Activated CD8-positive, alpha-beta T cell treated with anti-CD3 and anti-CD28 coated beads, Interleukin-2, amount 10 ng/mL, durations not matched to agents 7 days and 5 days (primary cell): ENCODE data around the gene CALCR. TPM values are rescaled to one million over a fixed set of nuclear protein-coding genes. Genes with fewer than 3 reads are reported as not detected.
"Not testable (repeated sequence)": the region's sequence is repeated elsewhere in the genome, so short reads cannot be mapped to it uniquely, and the experiment has no call there.

Experiments
- ATAC-seq: fragments of 150-1000 bp; cut with Tn5 transposase; one replicate; pipeline ENCODE4 v1.10.0; 2021; ENCODE audit warnings: moderate library complexity
- CTCF ChIA-PET: fragments of 350-600 bp; sonication (Branson Sonifier 250); formaldehyde crosslinking; loops from one replicate; lab custom pipeline; 2021; ENCODE audit warnings: antibody characterized with exemption; lab: Charles Lee
- POLR2A ChIA-PET: fragments of 350-600 bp; sonication (Branson Sonifier 250); formaldehyde crosslinking; loops from one replicate; lab custom pipeline; 2021; ENCODE audit warnings: antibody characterized with exemption; lab: Charles Lee
- DNase-seq: peaks from one replicate; pipeline ENCODE4 v3.0.0-alpha.2; 2020
- H3K27ac Mint-ChIP-seq: one replicate; pipeline ENCODE4 v1.8.0; 2021; ENCODE audit warnings: mild to moderate bottlenecking, mixed read lengths
- H3K27me3 Mint-ChIP-seq: one replicate; pipeline ENCODE4 v1.8.0; 2021; ENCODE audit warnings: low read depth, mixed read lengths
- H3K36me3 Mint-ChIP-seq: one replicate; pipeline ENCODE4 v1.8.0; 2021; ENCODE audit warnings: low read depth, mixed read lengths
- H3K4me1 Mint-ChIP-seq: one replicate; pipeline ENCODE4 v1.8.0; 2021; ENCODE audit warnings: low read depth, mixed read lengths
- H3K4me3 Mint-ChIP-seq: one replicate; pipeline ENCODE4 v1.8.0; 2021; ENCODE audit warnings: mild to moderate bottlenecking, mixed read lengths
- H3K9me3 Mint-ChIP-seq: one replicate; pipeline ENCODE4 v1.8.0; 2022; ENCODE audit warnings: mixed read lengths; ENCODE audit not compliant: insufficient read depth
- total RNA-seq, 2 experiments: library from RNA; stranded (reverse); gene quantifications; one replicate each; pipeline ENCODE4 v1.2.3, GENCODE V29; 2021

Gene CALCR
- total RNA-seq: not detected

DNA sequence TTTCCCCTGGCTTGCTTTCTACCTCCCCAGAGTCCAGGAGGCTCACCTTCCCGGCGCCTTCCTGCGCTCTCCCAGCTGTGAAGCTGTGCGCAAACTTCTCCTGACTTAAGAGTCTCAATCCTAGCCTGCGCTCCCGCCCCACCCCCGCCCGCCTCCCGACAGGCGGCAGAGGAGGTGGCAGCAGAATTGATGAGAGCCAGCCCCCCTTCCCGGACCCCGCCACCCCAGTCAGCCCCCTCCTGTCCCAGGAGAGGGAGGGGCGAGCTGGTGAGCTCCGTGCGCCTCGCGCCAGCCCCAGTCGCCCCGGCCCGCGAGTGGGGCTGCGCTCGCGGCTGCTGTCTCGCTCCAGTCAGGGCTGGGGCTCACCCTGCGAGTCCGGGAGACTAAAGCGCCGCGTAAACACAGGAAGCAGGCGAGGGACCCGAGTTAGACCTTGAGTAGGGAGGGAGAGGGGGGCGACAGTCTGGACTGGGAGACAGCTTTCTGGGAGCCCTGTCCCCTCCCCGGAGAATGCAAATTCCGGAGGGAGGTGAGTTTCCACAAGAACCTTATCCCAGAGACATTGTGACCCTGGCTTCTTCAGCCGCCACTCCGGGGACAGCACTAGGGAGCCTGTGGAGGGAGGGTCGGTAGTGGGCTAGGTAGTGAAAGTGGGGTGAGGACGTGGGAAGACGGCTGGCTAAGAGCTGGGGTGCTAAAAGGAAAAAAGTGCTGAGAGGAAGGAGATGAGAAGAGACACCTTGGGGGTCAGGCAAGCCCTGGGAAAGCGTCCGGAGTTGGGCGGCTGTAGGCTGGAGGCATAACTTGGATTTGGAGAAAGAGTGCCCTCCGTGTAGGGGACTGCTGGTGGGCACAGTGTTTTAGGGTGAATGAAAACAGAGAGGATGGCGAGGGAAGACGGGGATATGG is at the start of gene CALCR:
Gene CALCR, minus strand, starts transcription at position 79 of the 909 bp plus-strand sequence. CDS start 87,743 bp downstream, outside the sequence.
- Mint-ChIP-seq H3K27ac (no peak within 1 kb of the TSS), H3K4me3 (no peak within 1 kb of the TSS), H3K36me3 (no peaks in the 10 kb centered on the region), H3K9me3 (no peaks in the 10 kb centered on the region), H3K27me3 (peaks cover 41% of the 10 kb centered on the region), H3K4me1 (no peaks in the 10 kb centered on the region)
- ChIA-PET CTCF (no interaction called here), POLR2A (no interaction called here)
- ATAC-seq: no peak
- DNase-seq: no peak

DNA sequence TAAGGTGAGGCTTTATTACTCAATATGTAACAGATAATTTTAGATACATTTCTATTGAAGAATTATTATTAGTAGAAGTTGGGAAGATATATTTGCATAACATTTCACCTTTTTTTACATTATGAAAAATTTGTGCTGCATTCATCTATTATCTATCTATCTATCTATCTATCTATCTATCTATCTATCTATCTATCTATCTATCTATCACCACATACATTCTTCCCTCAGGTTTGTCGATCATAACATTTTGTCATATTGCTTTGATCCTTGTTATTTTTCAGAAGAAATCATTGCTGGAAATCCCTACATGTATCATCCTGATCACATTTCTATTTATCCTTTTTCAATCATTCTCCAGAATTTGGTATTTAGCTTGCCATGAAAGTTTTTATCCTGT is 49.3 kb upstream of the CALCR start:
- ATAC-seq (no peak), DNase-seq (no peak)
- CTCF ChIA-PET: no interaction called here
- POLR2A ChIA-PET: no interaction called here
- no peaks in the 10 kb centered on the region for H3K27me3 Mint-ChIP-seq
- H3K9me3 Mint-ChIP-seq: no peaks in the 10 kb centered on the region
- no peaks in the 10 kb centered on the region for H3K36me3 Mint-ChIP-seq
- no peak overlapping the region for H3K27ac Mint-ChIP-seq
- no peaks in the 10 kb centered on the region for H3K4me1 Mint-ChIP-seq
- H3K4me3 Mint-ChIP-seq: no peak overlapping the region

GRCh38 chr7:93622036-93623033 is 47.8 kb upstream of the CALCR start:
- ChIA-PET CTCF (interaction anchor here (0.7 kb wide), 1 partner anchor 10 kb away, joined by 3 read pairs; no protein-coding TSS in a partner anchor), POLR2A (no interaction called here)
- Mint-ChIP-seq H3K36me3 (no peaks in the 10 kb centered on the region), H3K4me3 (no peak overlapping the region), H3K27me3 (no peaks in the 10 kb centered on the region), H3K4me1 (no peaks in the 10 kb centered on the region), H3K27ac (no peak overlapping the region), H3K9me3 (no peaks in the 10 kb centered on the region)
- no peak for ATAC-seq
- DNase-seq: no peak

DNA sequence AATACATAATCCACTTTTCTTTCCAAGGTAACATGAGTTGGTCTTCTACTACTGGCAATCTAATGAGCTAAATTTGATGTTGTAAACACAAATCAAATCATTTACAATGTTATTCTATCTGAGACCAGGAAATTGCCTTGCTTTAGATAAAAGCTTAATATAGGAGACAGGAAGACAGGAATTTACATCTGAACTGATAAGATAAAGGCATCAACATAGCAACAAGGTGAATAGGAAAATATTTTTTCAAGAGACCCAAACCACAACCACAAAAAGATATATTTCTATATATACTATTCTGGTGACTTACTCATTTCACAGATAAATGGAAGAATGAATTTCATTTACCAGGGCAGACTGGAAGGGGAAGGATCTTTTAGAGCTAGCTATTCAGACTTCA is 46.3 kb upstream of the CALCR start:
- Mint-ChIP-seq H3K36me3 (no peaks in the 10 kb centered on the region), H3K9me3 (no peaks in the 10 kb centered on the region), H3K4me3 (no peak overlapping the region), H3K27ac (no peak overlapping the region), H3K4me1 (no peaks in the 10 kb centered on the region), H3K27me3 (no peaks in the 10 kb centered on the region)
- CTCF ChIA-PET: no interaction called here
- DNase-seq (no peak), ATAC-seq (no peak)
- POLR2A ChIA-PET: no interaction called here

- no peaks in the 10 kb centered on the region for H3K9me3 Mint-ChIP-seq
- no peak overlapping the region for H3K27ac Mint-ChIP-seq
- ChIA-PET CTCF (no interaction called here), POLR2A (no interaction called here)
- DNase-seq (no peak), ATAC-seq (no peak)
- H3K36me3 Mint-ChIP-seq: no peaks in the 10 kb centered on the region
- no peak overlapping the region for H3K4me3 Mint-ChIP-seq
- no peaks in the 10 kb centered on the region for H3K4me1 Mint-ChIP-seq
- no peaks in the 10 kb centered on the region for H3K27me3 Mint-ChIP-seq
Measured at GRCh38 chr7:93620057-93620456, 45.5 kb upstream of the CALCR start.

DNA sequence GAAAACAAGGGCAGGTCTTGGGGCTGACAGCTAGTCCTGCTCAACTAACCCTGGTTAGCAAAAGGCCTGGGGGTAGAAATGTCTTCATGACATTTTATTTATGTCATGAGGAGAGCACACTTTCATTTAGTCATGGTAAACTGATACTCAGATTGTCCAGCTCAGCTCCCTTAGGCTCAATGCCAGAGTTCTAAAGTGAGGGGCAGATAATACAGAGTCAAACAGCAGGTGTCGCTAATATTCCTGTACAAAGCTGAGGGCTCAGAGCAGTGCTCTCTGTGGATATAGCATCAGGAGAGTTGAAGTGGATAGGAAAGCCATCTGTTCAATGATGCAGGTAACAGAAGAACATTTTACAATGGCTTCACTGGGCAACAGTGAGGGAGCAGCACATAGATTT is 26.8 kb upstream of the CALCR start:
- ChIA-PET CTCF (no interaction called here), POLR2A (no interaction called here)
- no peaks in the 10 kb centered on the region for H3K9me3 Mint-ChIP-seq
- no peaks in the 10 kb centered on the region for H3K4me1 Mint-ChIP-seq
- no peaks in the 10 kb centered on the region for H3K36me3 Mint-ChIP-seq
- H3K27ac Mint-ChIP-seq: no peak overlapping the region
- no peak for ATAC-seq
- no peak overlapping the region for H3K4me3 Mint-ChIP-seq
- no peaks in the 10 kb centered on the region for H3K27me3 Mint-ChIP-seq
- DNase-seq: no peak

GRCh38 chr7:93594250-93594649 is 19.7 kb upstream of the CALCR start:
- Mint-ChIP-seq H3K9me3 (no peaks in the 10 kb centered on the region), H3K27me3 (no peaks in the 10 kb centered on the region), H3K4me1 (no peaks in the 10 kb centered on the region), H3K4me3 (no peak overlapping the region), H3K27ac (no peak overlapping the region), H3K36me3 (no peaks in the 10 kb centered on the region)
- ChIA-PET POLR2A (no interaction called here), CTCF (no interaction called here)
- no peak for DNase-seq
- ATAC-seq: no peak

GRCh38 chr7:93592588-93593266 is 18.2 kb upstream of the CALCR start:
- no peak overlapping the region for H3K4me3 Mint-ChIP-seq
- no peaks in the 10 kb centered on the region for H3K4me1 Mint-ChIP-seq
- POLR2A ChIA-PET: no interaction called here
- no peaks in the 10 kb centered on the region for H3K27me3 Mint-ChIP-seq
- DNase-seq (no peak), ATAC-seq (no peak)
- CTCF ChIA-PET: no interaction called here
- no peaks in the 10 kb centered on the region for H3K36me3 Mint-ChIP-seq
- no peak overlapping the region for H3K27ac Mint-ChIP-seq
- H3K9me3 Mint-ChIP-seq: no peaks in the 10 kb centered on the region

DNA sequence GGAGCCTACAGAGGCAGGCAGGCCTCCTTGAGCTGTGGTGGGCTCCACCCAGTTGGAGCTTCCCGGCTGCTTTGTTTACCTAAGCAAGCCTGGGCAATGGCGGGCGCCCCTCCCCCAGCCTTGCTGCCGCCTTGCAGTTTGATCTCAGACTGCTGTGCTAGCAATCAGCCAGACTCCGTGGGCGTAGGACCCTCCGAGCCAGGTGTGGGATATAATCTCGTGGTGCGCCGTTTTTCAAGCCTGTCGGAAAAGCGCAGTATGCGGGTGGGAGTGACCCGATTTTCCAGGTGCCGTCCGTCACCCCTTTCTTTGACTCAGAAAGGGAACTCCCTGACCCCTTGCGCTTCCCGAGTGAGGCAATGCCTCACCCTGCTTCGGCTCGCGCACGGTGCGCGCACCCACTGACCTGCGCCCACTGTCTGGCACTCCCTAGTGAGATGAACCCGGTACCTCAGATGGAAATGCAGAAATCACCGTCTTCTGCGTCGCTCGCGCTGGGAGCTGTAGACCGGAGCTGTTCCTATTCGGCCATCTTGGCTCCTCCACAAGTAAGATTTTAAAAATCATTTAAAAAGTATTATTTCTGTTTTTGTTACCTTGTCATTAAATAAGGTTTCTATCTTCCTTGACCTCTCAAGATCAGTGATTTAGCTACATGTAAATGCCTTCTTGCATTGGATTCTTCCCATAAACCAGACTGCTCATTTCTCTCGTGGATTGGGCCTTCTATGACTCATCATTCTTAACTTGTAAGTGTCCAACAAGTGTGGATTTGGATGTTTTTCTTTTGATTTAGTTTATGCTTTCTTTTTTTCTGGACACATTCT is 16.9 kb upstream of the CALCR start:
- H3K9me3 Mint-ChIP-seq, H3K4me3 Mint-ChIP-seq, H3K36me3 Mint-ChIP-seq, H3K4me1 Mint-ChIP-seq, CTCF ChIA-PET, H3K27ac Mint-ChIP-seq, ATAC-seq, DNase-seq, H3K27me3 Mint-ChIP-seq, POLR2A ChIA-PET: not testable (repeated sequence)

- CTCF ChIA-PET, H3K36me3 Mint-ChIP-seq, POLR2A ChIA-PET, H3K27me3 Mint-ChIP-seq, H3K4me3 Mint-ChIP-seq, H3K4me1 Mint-ChIP-seq, ATAC-seq, DNase-seq, H3K27ac Mint-ChIP-seq, H3K9me3 Mint-ChIP-seq: not testable (repeated sequence)
Measured at GRCh38 chr7:93586479-93586865, 11.9 kb upstream of the CALCR start.
